Measurements from ENCODE around the gene GTF3C6. TPM values are rescaled to one million over a fixed set of nuclear protein-coding genes. Genes with fewer than 3 reads are reported as not detected.
"Not testable (repeated sequence)": the region's sequence is repeated elsewhere in the genome, so short reads cannot be mapped to it uniquely, and the experiment has no call there.

Gene GTF3C6
- total RNA-seq, 1 donor from 2014 or later: 71.3 TPM

GRCh38 chr6:110971468-110971867, 13.0 kb downstream of the GTF3C6 start:
- DNase-seq (ENCODE audit: low spot score in 2 of 2) (no peak), FAIRE-seq (no peak)

- no peak for FAIRE-seq
- DNase-seq (ENCODE audit: low spot score in 2 of 2): no peak
These were observed 18.1 kb downstream of the GTF3C6 start for GRCh38 chr6:110976575-110976974.

- DNase-seq (ENCODE audit: low spot score in 2 of 2) (no peak), FAIRE-seq (no peak)
These were observed 21.1 kb downstream of the GTF3C6 start for GRCh38 chr6:110979565-110980101.

GRCh38 chr6:110980227-110980626, 21.7 kb downstream of the GTF3C6 start:
- DNase-seq (ENCODE audit: low spot score in 2 of 2) (no peak), FAIRE-seq (no peak)

- no peak for DNase-seq (ENCODE audit: low spot score in 2 of 2)
- FAIRE-seq: no peak
These were observed 22.1 kb downstream of the GTF3C6 start for GRCh38 chr6:110980648-110981047.

GRCh38 chr6:110981202-110981600, 22.7 kb downstream of the GTF3C6 start:
- no peak for DNase-seq (ENCODE audit: low spot score in 2 of 2)
- FAIRE-seq: no peak

GRCh38 chr6:110990840-110991576, 32.5 kb downstream of the GTF3C6 start:
- DNase-seq (ENCODE audit: low spot score in 2 of 2) (no peak), FAIRE-seq (no peak)

GRCh38 chr6:110996691-110997090, 38.2 kb downstream of the GTF3C6 start:
- DNase-seq (ENCODE audit: low spot score in 2 of 2) (no peak), FAIRE-seq (no peak)

GRCh38 chr6:110999634-111000270, 41.2 kb downstream of the GTF3C6 start:
- DNase-seq (ENCODE audit: low spot score in 2 of 2) (no peak), FAIRE-seq (peak; percentile 66)

- FAIRE-seq: no peak
- no peak for DNase-seq (ENCODE audit: low spot score in 2 of 2)
These were observed 43.8 kb downstream of the GTF3C6 start for GRCh38 chr6:111002350-111002749.

- peak; percentile 23 for FAIRE-seq
These were observed 53.0 kb downstream of the GTF3C6 start for GRCh38 chr6:111011360-111012142.

GRCh38 chr6:111012143-111012452, 53.6 kb downstream of the GTF3C6 start:
- no peak for FAIRE-seq
- DNase-seq (ENCODE audit: low spot score in 2 of 2): no peak

More at GRCh38 chr6:111011360-111012142, 53.0 kb downstream of the GTF3C6 start:
- peak; percentile 39 to 42 for DNase-seq (ENCODE audit: low spot score in 2 of 2)

GRCh38 chr6:111012520-111012919, 54.0 kb downstream of the GTF3C6 start:
- FAIRE-seq; DNase-seq (ENCODE audit: low spot score in 2 of 2): not testable (repeated sequence)

- DNase-seq (ENCODE audit: low spot score in 2 of 2): no peak
- FAIRE-seq: no peak
These were observed 54.8 kb downstream of the GTF3C6 start for GRCh38 chr6:111013144-111013915.

- FAIRE-seq (no peak), DNase-seq (ENCODE audit: low spot score in 2 of 2) (no peak)
These were observed 57.1 kb downstream of the GTF3C6 start for GRCh38 chr6:111015389-111016124.

- not testable (repeated sequence) for FAIRE-seq; DNase-seq (ENCODE audit: low spot score in 2 of 2)
These were observed 58.7 kb downstream of the GTF3C6 start for GRCh38 chr6:111017241-111017640.
